ENCODE data around the gene MOG.

- TF ChIP-seq HES2 (IDR thresholded peaks at IDR 0.05): no peak
- TF ChIP-seq HDAC2 (IDR thresholded peaks at IDR 0.05): no peak
- TF ChIP-seq CEBPB (IDR thresholded peaks at IDR 0.05): no peak
- TF ChIP-seq CTCF (IDR thresholded peaks at IDR 0.05): no peak
- TF ChIP-seq EHMT2 (IDR thresholded peaks at IDR 0.05; ENCODE audit: low read depth): no peak
- TF ChIP-seq SREBF2 (IDR thresholded peaks at IDR 0.05): no peak
These were observed 10.3 kb downstream of the MOG start for GRCh38 chr6:29667158-29667557.
